ENCODE results near the gene CDKN1C.

DNA sequence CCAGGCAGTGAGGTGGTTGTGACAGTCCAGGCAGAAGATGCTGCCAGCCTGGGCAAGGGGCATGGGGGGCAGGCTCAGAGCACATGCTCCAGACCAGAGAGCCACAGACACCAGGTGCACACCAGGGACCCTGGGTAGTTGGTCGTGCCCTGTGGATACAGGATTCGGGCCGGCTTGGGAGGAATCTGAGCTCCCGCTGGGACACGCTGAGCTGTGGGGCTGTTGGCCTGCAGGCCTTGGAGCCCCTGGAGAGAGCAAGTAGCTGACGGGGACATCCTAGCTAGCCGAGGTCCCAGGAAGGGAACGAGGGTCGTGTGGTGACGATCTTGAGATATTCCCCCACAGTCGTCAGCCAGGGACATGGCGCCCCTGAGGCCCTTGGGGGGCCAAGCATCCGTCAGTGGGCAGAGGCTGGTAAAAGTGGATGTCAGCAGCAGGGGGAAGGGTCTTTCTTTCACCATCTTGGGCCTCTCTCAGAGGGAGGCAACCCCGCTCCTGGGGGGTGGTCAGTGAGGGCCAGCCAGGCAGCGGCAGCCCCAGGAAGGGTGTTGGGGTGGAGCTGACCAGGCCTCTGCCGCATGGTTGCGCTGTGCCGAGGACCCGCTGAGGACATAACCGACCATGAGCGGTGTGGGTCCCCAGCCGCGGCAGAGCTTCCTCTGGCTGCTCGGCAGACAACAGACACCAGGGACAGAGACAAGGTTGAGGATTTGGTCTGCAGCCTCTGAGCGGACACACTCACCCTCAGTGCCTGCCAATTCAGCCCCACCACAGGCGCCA is 44.0 kb downstream of the CDKN1C start:
- TF ChIP-seq EZH2 (IDR thresholded peaks at IDR 0.05), result no peak
- TF ChIP-seq POLR2AphosphoS5 (IDR thresholded peaks at IDR 0.05; ENCODE audit: borderline replicate concordance, low read depth, low read length), result no peak

Measured in SK-N-MC (cell line).